HepG2 (cell line): Measurements from ENCODE around the gene JPH3. TPM values are rescaled to one million over a fixed set of nuclear protein-coding genes. Genes with fewer than 3 reads are reported as not detected.

Source experiments
- ATAC-seq: fragments of 200-7000 bp; cut with Tn5 transposase; 3 replicates; pipeline ENCODE4 v1.9.1; 2020; ENCODE audit warnings: mild to moderate bottlenecking, moderate library complexity
- BruUV-seq: library from RNA; stranded (reverse); fragments of 400-500 nt; replicated peaks from 2 replicates; lab custom pipeline; 2021; lab: Mats Ljungman, UMichigan
- CTCF ChIA-PET: fragments of 300-600 bp; formaldehyde crosslinking; extraction: SDS; loops from one replicate; lab custom pipeline; 2021; ENCODE audit warnings: low total read pairs, inconsistent platforms, low intra/inter-chr PET ratio; lab: Yijun Ruan, JAX
- POLR2A ChIA-PET: fragments of 350-600 bp; sonication (Branson Sonifier 250); formaldehyde crosslinking; loops from one replicate; lab custom pipeline; 2020; ENCODE audit warnings: antibody characterized with exemption, inconsistent platforms; lab: Yijun Ruan, JAX
- DNase-seq: peaks from one replicate; pipeline ENCODE4 v3.0.0-alpha.2; 2015; ENCODE audit warnings: low spot score
- FAIRE-seq: peaks from 3 replicates; lab custom pipeline; 2011; peaks lifted over from hg19 to GRCh38; lab: Jason Lieb, UNC
- H2AFZ ChIP-seq: one replicate; pipeline ENCODE4 v1.6.1; 2011; ENCODE audit warnings: low read length, inconsistent platforms
- H3K27ac ChIP-seq: fragments of 300-600 bp; 3 replicates; pipeline ENCODE4 v1.8.0; 2011; ENCODE audit warnings: mixed run types, mild to moderate bottlenecking, mixed read lengths, low read length, inconsistent platforms; ENCODE audit not compliant: insufficient read depth; ENCODE audit errors: extremely low read length
- H3K27me3 ChIP-seq, 2 experiments: fragments of 200-600 bp in 1 of 2; 2 replicates in 1 of 2; 3 replicates in 1 of 2; pipeline versions ENCODE4 v1.6.0 to v1.8.0; 2011; ENCODE audit warnings: low read length in 2 of 2, mild to moderate bottlenecking in 2 of 2, moderate library complexity in 2 of 2, inconsistent platforms in 1 of 2; ENCODE audit not compliant: insufficient read depth in 2 of 2, control insufficient read depth in 1 of 2
- H3K36me3 ChIP-seq, 2 experiments: fragments of 200-600 bp in 1 of 2; replicated peaks in 1 of 2; 2 replicates in 1 of 2; 3 replicates in 1 of 2; pipeline versions ENCODE4 v1.5.1 to v1.8.0; 2011; ENCODE audit warnings: low read length in 2 of 2, inconsistent platforms in 1 of 2; ENCODE audit not compliant: insufficient read depth in 2 of 2, control insufficient read depth in 1 of 2
- H3K4me1 ChIP-seq: 2 replicates; pipeline ENCODE4 v1.5.1; 2012; ENCODE audit warnings: low read length, inconsistent platforms; ENCODE audit not compliant: insufficient read depth
- H3K4me2 ChIP-seq: 2 replicates; pipeline ENCODE4 v1.6.0; 2011; ENCODE audit warnings: low read depth, low read length, inconsistent platforms
- H3K4me3 ChIP-seq, 3 experiments: fragments of 200-600 bp in 1 of 3; sonication (generic), shearing (Covaris generic) in 1 of 3; replicated peaks in 1 of 3; 2 replicates each; pipeline ENCODE4 v1.5.1; 2011 to 2016; ENCODE audit warnings: low read length in 3 of 3, inconsistent platforms in 2 of 3, low read depth in 2 of 3, mild to moderate bottlenecking in 2 of 3, control low read depth in 1 of 3, mixed read lengths in 1 of 3; ENCODE audit not compliant: insufficient read depth in 1 of 3
- H3K79me2 ChIP-seq: one replicate; pipeline ENCODE4 v1.6.1; 2011; ENCODE audit warnings: low read length, inconsistent platforms; ENCODE audit not compliant: insufficient read depth
- H3K9ac ChIP-seq: 2 replicates; pipeline ENCODE4 v1.6.0; 2011; ENCODE audit warnings: mild to moderate bottlenecking, low read depth, low read length, inconsistent platforms; ENCODE audit not compliant: insufficient read depth
- H3K9me3 ChIP-seq: 2 replicates; pipeline ENCODE4 v1.5.1; 2012; ENCODE audit warnings: mild to moderate bottlenecking, low read length
- H4K20me1 ChIP-seq: 2 replicates; pipeline ENCODE4 v1.6.0; 2011; ENCODE audit warnings: inconsistent platforms, mild to moderate bottlenecking, low read length, moderate library complexity; ENCODE audit not compliant: insufficient read depth
- IKZF1 ChIP-seq: fragments of 450-650 bp; IDR thresholded peaks from 2 replicates; pipeline ENCODE4 v1.7.1; 2016
- LCORL ChIP-seq, 2 experiments: fragments of 450-650 bp in 1 of 2; sonication (generic) in 1 of 2; formaldehyde crosslinking in 1 of 2; IDR thresholded peaks; 2 replicates each; pipeline versions ENCODE4 v1.5.0 to v1.6.1; 2017 to 2020; ENCODE audit warnings: antibody characterized with exemption in 1 of 2, missing genetic modification reagents in 1 of 2
- MED8 ChIP-seq: sonication (generic); formaldehyde crosslinking; IDR thresholded peaks from 2 replicates; pipeline ENCODE4 v1.8.1; 2023; ENCODE audit warnings: mild to moderate bottlenecking, missing genetic modification reagents; ENCODE audit not compliant: insufficient replicate concordance
- NBN ChIP-seq: fragments of 450-650 bp; conservative IDR thresholded peaks from 2 replicates; pipeline ENCODE4 v1.6.1; 2017
- NONO ChIP-seq, 2 experiments: fragments of 450-650 bp in 1 of 2; sonication (generic) in 1 of 2; formaldehyde crosslinking in 1 of 2; IDR thresholded peaks in 1 of 2; conservative IDR thresholded peaks in 1 of 2; 2 replicates each; pipeline versions ENCODE4 v1.6.1 to v1.8.0; 2017 to 2022; ENCODE audit warnings: mild to moderate bottlenecking in 1 of 2, missing genetic modification reagents in 1 of 2, moderate library complexity in 1 of 2
- PHB2 ChIP-seq: fragments of 450-650 bp; IDR thresholded peaks from 2 replicates; pipeline ENCODE4 v1.6.1; 2018; ENCODE audit not compliant: partially characterized antibody
- THYN1 ChIP-seq: sonication (generic); formaldehyde crosslinking; IDR thresholded peaks from 2 replicates; pipeline ENCODE4 v1.8.1; 2023; ENCODE audit warnings: low read depth, mild to moderate bottlenecking, moderate library complexity, missing genetic modification reagents, borderline replicate concordance
- TRIM22 ChIP-seq: fragments of 450-650 bp; IDR thresholded peaks from 2 replicates; pipeline ENCODE4 v1.6.1; 2017
- ZBTB49 ChIP-seq: sonication (generic); formaldehyde crosslinking; IDR thresholded peaks from 2 replicates; pipeline ENCODE4 v1.4.0; 2020; ENCODE audit warnings: missing genetic modification reagents, borderline replicate concordance
- ZKSCAN5 ChIP-seq: sonication (generic); formaldehyde crosslinking; IDR thresholded peaks from 2 replicates; pipeline ENCODE4 v1.5.1; 2020; ENCODE audit warnings: mild to moderate bottlenecking, missing genetic modification reagents
- ZNF207 ChIP-seq: fragments of 450-650 bp; IDR thresholded peaks from 2 replicates; pipeline ENCODE4 v1.6.1; 2016; ENCODE audit warnings: antibody characterized with exemption, borderline replicate concordance
- ZNF335 ChIP-seq: sonication (generic); formaldehyde crosslinking; IDR thresholded peaks from 2 replicates; pipeline ENCODE4 v1.4.0; 2020; ENCODE audit warnings: missing genetic modification reagents
- ZNF616 ChIP-seq: sonication (generic); formaldehyde crosslinking; IDR thresholded peaks from 2 replicates; pipeline ENCODE4 v1.5.0; 2020; ENCODE audit warnings: low read depth, mild to moderate bottlenecking, missing genetic modification reagents
- ZSCAN22 ChIP-seq: sonication (generic); formaldehyde crosslinking; IDR thresholded peaks from 2 replicates; pipeline ENCODE4 v1.4.0; 2020; ENCODE audit warnings: mild to moderate bottlenecking, missing genetic modification reagents
- ZSCAN25 ChIP-seq: sonication (generic); formaldehyde crosslinking; IDR thresholded peaks from 2 replicates; pipeline ENCODE4 v1.8.0; 2022; ENCODE audit warnings: mild to moderate bottlenecking, missing genetic modification reagents
- WGBS: methylation state at CpG from one replicate; pipeline ENCODE4 v1.1.6; 2017; ENCODE audit warnings: low lambda C conversion rate; 5-methylcytosine and 5-hydroxymethylcytosine counted together
- in situ Hi-C: cut with HindIII; loops from 2 replicates; pipeline ENCODE4 v1.10.0; 2017; ENCODE audit warnings: low pct_unique_long_range_greater_than_20kb; ENCODE audit not compliant: extremely low pct_ligation_motif_present
- intact Hi-C: fragments of 100-400 bp; cut with micrococcal nuclease; formaldehyde crosslinking; loops from one replicate; pipeline ENCODE4 v1.10.0; 2022; ENCODE audit not compliant: unreplicated experiment
- polyA plus RNA-seq, 8 experiments: library from polyadenylated mRNA; depleted of rRNA in 3 of 8; stranded (reverse) in 7 of 8; unstranded in 1 of 8; fragments of >200 nt; fragmentation: Illumina TruSeq in 4 of 8; extraction: Trizol in 4 of 8; gene quantifications; 2 replicates each; pipeline versions ENCODE4 v1.2.1 to v1.2.3, GENCODE V29; 2011 to 2016; ENCODE audit warnings: low read depth in 4 of 8, missing spikeins in 1 of 8, mixed read lengths in 1 of 8; ENCODE audit not compliant: insufficient read depth in 1 of 8
- total RNA-seq, 5 experiments: library from RNA; depleted of rRNA; stranded (reverse); fragments of >200 nt; fragmentation: Illumina TruSeq; extraction: Trizol; gene quantifications; 2 replicates each; pipeline ENCODE4 v1.2.3, GENCODE V29; 2016; ENCODE audit warnings: low read depth in 1 of 5
- TF ChIP-seq, protein P1 (sequence below): sonication (generic); formaldehyde crosslinking; IDR thresholded peaks from 2 replicates; pipeline ENCODE4 v1.4.0; 2020; ENCODE audit warnings: low read depth, missing genetic modification reagents

Gene JPH3
- total and polyA plus RNA-seq, 2 of the 13 experiments (the other 11 are each of a cell fraction or from before 2014, with no cell fraction given) = not detected

- TF ChIP-seq LCORL (IDR thresholded peaks at IDR 0.05) (0 out of 2 replicates have a peak, but pooled peaks have one; percentile 23), LCORL (CRISPR knock-in tag; IDR thresholded peaks at IDR 0.05) (no peak), NONO (IDR thresholded peaks at IDR 0.05) (peak; percentile 6; the same call in 1 of the 2 replicates), NONO (CRISPR knock-in tag; conservative IDR thresholded peaks at IDR 0.05) (no peak), ZNF207 (peak; percentile 71; the same call in 1 of the 2 replicates), THYN1 (no peak), PHB2 (no peak), IKZF1 (peak; percentile 80; the same call in 1 of the 2 replicates), NBN (peak; percentile 84; the same call in 1 of the 2 replicates), ZNF335 (CRISPR knock-in tag) (no peak), TRIM22 (peak; percentile 46; the same call in 1 of the 2 replicates)
Measured at GRCh38 chr16:87597324-87597830, 4.9 kb upstream of the JPH3 start (continued).

- in situ Hi-C loops = no loop called here
- Histone ChIP-seq H3K27ac (no peak overlapping the region), H3K36me3 (no peaks in the 10 kb centered on the region), H3K79me2 (no peaks in the 10 kb centered on the region), H3K27me3 (peaks cover 28 to 66% of the 10 kb centered on the region in 2 experiments), H4K20me1 (no peaks in the 10 kb centered on the region; the same call in 1 of the 2 replicates), H3K9ac (no peak overlapping the region), H3K9me3 (no peaks in the 10 kb centered on the region), H2AFZ (no peak overlapping the region), H3K4me2 (no peak overlapping the region), H3K4me3 (no peak overlapping the region), H3K4me1 (no peaks in the 10 kb centered on the region)
- FAIRE-seq (no peak), ATAC-seq (no peak), DNase-seq (no peak)
- ChIA-PET CTCF (no interaction called here), POLR2A (no interaction called here)
- intact Hi-C loops = no loop called here
- WGBS = 3% methylated on average over 5 of the region's 5 CpGs
- BruUV-seq = no TSS peak
- TF ChIP-seq, protein P1, sequence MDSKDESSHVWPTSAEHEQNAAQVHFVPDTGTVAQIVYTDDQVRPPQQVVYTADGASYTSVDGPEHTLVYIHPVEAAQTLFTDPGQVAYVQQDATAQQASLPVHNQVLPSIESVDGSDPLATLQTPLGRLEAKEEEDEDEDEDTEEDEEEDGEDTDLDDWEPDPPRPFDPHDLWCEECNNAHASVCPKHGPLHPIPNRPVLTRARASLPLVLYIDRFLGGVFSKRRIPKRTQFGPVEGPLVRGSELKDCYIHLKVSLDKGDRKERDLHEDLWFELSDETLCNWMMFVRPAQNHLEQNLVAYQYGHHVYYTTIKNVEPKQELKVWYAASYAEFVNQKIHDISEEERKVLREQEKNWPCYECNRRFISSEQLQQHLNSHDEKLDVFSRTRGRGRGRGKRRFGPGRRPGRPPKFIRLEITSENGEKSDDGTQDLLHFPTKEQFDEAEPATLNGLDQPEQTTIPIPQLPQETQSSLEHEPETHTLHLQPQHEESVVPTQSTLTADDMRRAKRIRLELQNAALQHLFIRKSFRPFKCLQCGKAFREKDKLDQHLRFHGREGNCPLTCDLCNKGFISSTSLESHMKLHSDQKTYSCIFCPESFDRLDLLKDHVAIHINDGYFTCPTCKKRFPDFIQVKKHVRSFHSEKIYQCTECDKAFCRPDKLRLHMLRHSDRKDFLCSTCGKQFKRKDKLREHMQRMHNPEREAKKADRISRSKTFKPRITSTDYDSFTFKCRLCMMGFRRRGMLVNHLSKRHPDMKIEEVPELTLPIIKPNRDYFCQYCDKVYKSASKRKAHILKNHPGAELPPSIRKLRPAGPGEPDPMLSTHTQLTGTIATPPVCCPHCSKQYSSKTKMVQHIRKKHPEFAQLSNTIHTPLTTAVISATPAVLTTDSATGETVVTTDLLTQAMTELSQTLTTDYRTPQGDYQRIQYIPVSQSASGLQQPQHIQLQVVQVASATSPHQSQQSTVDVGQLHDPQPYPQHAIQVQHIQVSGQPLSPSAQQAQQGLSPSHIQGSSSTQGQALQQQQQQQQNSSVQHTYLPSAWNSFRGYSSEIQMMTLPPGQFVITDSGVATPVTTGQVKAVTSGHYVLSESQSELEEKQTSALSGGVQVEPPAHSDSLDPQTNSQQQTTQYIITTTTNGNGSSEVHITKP (CRISPR knock-in tag) = no peak
- TF ChIP-seq ZSCAN22 (CRISPR knock-in tag) (no peak), ZNF616 (no peak), MED8 (CRISPR knock-in tag) (no peak), ZKSCAN5 (CRISPR knock-in tag) (no peak), ZBTB49 (CRISPR knock-in tag) (no peak), ZSCAN25 (CRISPR knock-in tag) (no peak)
Measured at GRCh38 chr16:87598431-87598830, 3.9 kb upstream of the JPH3 start.
